Nephron progenitor cell (in vitro differentiated cells): ENCODE measurements around the gene RNF11.

Experiments used
- DNase-seq: peaks from one replicate; pipeline ENCODE4 v3.0.0; 2021
- H3K27ac Mint-ChIP-seq: 2 replicates; pipeline ENCODE4 v1.8.0; 2021; ENCODE audit warnings: mild to moderate bottlenecking, moderate library complexity, mixed read lengths
- H3K27me3 Mint-ChIP-seq: 2 replicates; pipeline ENCODE4 v1.8.0; 2021; ENCODE audit warnings: mild to moderate bottlenecking, low read depth, mixed read lengths; ENCODE audit not compliant: poor library complexity
- H3K36me3 Mint-ChIP-seq: 2 replicates; pipeline ENCODE4 v1.8.0; 2021; ENCODE audit warnings: low read depth, mixed read lengths
- H3K4me1 Mint-ChIP-seq: 2 replicates; pipeline ENCODE4 v1.8.0; 2021; ENCODE audit warnings: mixed read lengths
- H3K4me3 Mint-ChIP-seq: 2 replicates; pipeline ENCODE4 v1.8.0; 2021; ENCODE audit warnings: mild to moderate bottlenecking, moderate library complexity, mixed read lengths
- H3K9me3 Mint-ChIP-seq: 2 replicates; pipeline ENCODE4 v1.8.0; 2021; ENCODE audit warnings: mild to moderate bottlenecking, moderate library complexity, mixed read lengths
- TF ChIP-seq, protein P1 (sequence below): fragments of 200-600 bp; sonication (generic); IDR thresholded peaks from 2 replicates; pipeline ENCODE4 v1.5.0; 2021; ENCODE audit warnings: antibody characterized with exemption

RNF11 gene

GRCh38 chr1:51316846-51317120 lies 80.7 kb downstream of the RNF11 start:
- Mint-ChIP-seq H3K36me3 (no peaks in the 10 kb centered on the region), H3K27me3 (peaks cover 9% of the 10 kb centered on the region)

DNA sequence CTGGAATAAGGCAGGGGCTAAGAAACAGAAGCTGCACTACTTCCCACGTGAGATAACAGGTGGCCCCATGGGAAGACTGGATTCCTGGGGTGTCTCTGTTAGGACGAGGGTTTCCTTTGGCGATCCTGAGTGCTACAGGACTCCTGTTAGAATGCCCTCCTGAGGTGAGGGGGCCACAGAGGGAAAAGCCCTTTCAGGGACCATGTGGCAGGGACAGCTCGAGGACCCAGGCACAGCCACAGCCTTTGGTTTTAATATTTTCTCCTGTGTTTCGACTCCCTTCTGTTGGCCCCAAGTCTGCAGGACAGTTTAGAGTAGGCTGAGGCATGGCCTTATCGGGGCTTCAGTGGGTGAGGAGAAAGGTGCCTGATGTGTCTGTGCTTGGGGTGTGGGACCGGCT lies 81.7 kb downstream of the RNF11 start:
- TF ChIP-seq, protein P1, sequence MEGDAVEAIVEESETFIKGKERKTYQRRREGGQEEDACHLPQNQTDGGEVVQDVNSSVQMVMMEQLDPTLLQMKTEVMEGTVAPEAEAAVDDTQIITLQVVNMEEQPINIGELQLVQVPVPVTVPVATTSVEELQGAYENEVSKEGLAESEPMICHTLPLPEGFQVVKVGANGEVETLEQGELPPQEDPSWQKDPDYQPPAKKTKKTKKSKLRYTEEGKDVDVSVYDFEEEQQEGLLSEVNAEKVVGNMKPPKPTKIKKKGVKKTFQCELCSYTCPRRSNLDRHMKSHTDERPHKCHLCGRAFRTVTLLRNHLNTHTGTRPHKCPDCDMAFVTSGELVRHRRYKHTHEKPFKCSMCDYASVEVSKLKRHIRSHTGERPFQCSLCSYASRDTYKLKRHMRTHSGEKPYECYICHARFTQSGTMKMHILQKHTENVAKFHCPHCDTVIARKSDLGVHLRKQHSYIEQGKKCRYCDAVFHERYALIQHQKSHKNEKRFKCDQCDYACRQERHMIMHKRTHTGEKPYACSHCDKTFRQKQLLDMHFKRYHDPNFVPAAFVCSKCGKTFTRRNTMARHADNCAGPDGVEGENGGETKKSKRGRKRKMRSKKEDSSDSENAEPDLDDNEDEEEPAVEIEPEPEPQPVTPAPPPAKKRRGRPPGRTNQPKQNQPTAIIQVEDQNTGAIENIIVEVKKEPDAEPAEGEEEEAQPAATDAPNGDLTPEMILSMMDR: no peak
- H3K4me1 Mint-ChIP-seq: peaks cover 19% of the 10 kb centered on the region
- no peaks in the 10 kb centered on the region for H3K36me3 Mint-ChIP-seq
- no peak for DNase-seq
- no peaks in the 10 kb centered on the region for H3K9me3 Mint-ChIP-seq
- H3K27me3 Mint-ChIP-seq: peaks cover 9% of the 10 kb centered on the region
- H3K4me3 Mint-ChIP-seq: no peak overlapping the region
- no peak overlapping the region for H3K27ac Mint-ChIP-seq

More at GRCh38 chr1:51316846-51317120, 80.7 kb downstream of the RNF11 start:
- Mint-ChIP-seq H3K4me1 (peaks cover 14% of the 10 kb centered on the region), H3K9me3 (no peaks in the 10 kb centered on the region), H3K4me3 (no peak overlapping the region), H3K27ac (no peak overlapping the region)
- TF ChIP-seq, protein P1: no peak
- no peak for DNase-seq

GRCh38 chr1:51320967-51321923 lies 85.2 kb downstream of the RNF11 start:
- H3K27ac Mint-ChIP-seq: no peak overlapping the region
- no peaks in the 10 kb centered on the region for H3K36me3 Mint-ChIP-seq
- no peak for DNase-seq
- H3K27me3 Mint-ChIP-seq: peaks cover 5% of the 10 kb centered on the region
- no peaks in the 10 kb centered on the region for H3K9me3 Mint-ChIP-seq
- H3K4me1 Mint-ChIP-seq: peaks cover 35% of the 10 kb centered on the region
- H3K4me3 Mint-ChIP-seq: no peak overlapping the region
- TF ChIP-seq, protein P1: no peak

GRCh38 chr1:51321924-51322280 lies 85.8 kb downstream of the RNF11 start:
- TF ChIP-seq, protein P1: no peak
- Mint-ChIP-seq H3K27ac (no peak overlapping the region), H3K4me1 (peaks cover 36% of the 10 kb centered on the region), H3K27me3 (peaks cover 5% of the 10 kb centered on the region), H3K4me3 (no peak overlapping the region), H3K36me3 (no peaks in the 10 kb centered on the region), H3K9me3 (no peaks in the 10 kb centered on the region)
- no peak for DNase-seq

GRCh38 chr1:51322417-51323101 lies 86.5 kb downstream of the RNF11 start:
- no peak for DNase-seq
- no peak overlapping the region for H3K27ac Mint-ChIP-seq
- H3K4me1 Mint-ChIP-seq: peaks cover 38% of the 10 kb centered on the region
- no peak overlapping the region for H3K4me3 Mint-ChIP-seq
- TF ChIP-seq, protein P1: no peak
- H3K9me3 Mint-ChIP-seq: no peaks in the 10 kb centered on the region
- H3K27me3 Mint-ChIP-seq: peaks cover 5% of the 10 kb centered on the region
- no peaks in the 10 kb centered on the region for H3K36me3 Mint-ChIP-seq
